Left ventricle myocardium inferior (tissue), 1 donor: ENCODE measurements around the gene GRHL1. TPM values are rescaled to one million over a fixed set of nuclear protein-coding genes. Genes with fewer than 3 reads are reported as not detected.

ENCODE experiments used
- DNase-seq: peaks from one replicate; pipeline ENCODE4 v3.0.0-alpha.2; 2020
- H3K27ac ChIP-seq: fragments of 200-600 bp; replicated peaks from 2 replicates; pipeline ENCODE4 v1.8.0; 2021
- H3K27me3 ChIP-seq: fragments of 200-600 bp; 2 replicates; pipeline ENCODE4 v1.8.0; 2021; ENCODE audit warnings: low read depth
- H3K36me3 ChIP-seq: fragments of 200-600 bp; 2 replicates; pipeline ENCODE4 v1.8.0; 2021
- H3K4me1 ChIP-seq: fragments of 200-600 bp; 2 replicates; pipeline ENCODE4 v1.8.0; 2021
- H3K4me3 ChIP-seq: fragments of 200-600 bp; 2 replicates; pipeline ENCODE4 v1.8.0; 2021; ENCODE audit warnings: mild to moderate bottlenecking, moderate library complexity
- H3K9me3 ChIP-seq: fragments of 200-600 bp; replicated peaks from 2 replicates; pipeline ENCODE4 v1.8.0; 2021
- intact Hi-C: fragments of 100-400 bp; cut with micrococcal nuclease; formaldehyde crosslinking; loops from one replicate; pipeline ENCODE4 v1.11.0; 2022
- total RNA-seq: library from RNA; stranded (reverse); fragmentation: NEBNext Ultra II Directional; extraction: Animal tissue kit (Norgen Biotek cat#: 25700); gene quantifications from one replicate; pipeline ENCODE4 v1.2.1, GENCODE V29; 2021
- TF ChIP-seq, protein P1 (sequence below): fragments of 200-600 bp; IDR thresholded peaks from 2 replicates; pipeline ENCODE4 v1.8.0; 2021; ENCODE audit warnings: antibody characterized with exemption, mild to moderate bottlenecking, borderline replicate concordance
- donor health status: DM: no; HTN: yes; CAD: no; lungs with severe emphysema.

Gene GRHL1
- total RNA-seq, 1 donor from 2014 or later = 0.69 TPM

DNA sequence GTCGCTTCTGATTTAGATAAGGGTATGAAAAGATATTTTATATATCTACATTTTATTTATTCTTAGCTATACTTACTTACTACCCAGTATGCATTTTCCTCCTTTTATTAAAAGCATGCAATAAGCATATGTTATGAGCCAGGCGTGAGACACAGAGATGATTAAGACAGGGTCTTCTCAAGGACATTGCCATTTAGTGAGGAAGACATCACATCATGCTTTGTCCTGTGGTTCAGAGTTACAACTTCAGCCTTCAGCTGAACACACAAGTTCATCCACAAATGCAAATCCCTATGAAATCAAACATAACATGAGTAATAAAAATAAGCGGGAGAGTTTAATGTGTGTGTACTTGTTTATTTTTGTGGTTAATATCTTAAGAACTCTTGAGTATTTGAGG lies 30.2 kb downstream of the GRHL1 start:
- Histone ChIP-seq H3K27me3 (no peaks in the 10 kb centered on the region), H3K4me1 (peaks cover 30% of the 10 kb centered on the region), H3K4me3 (no peak overlapping the region), H3K9me3 (no peaks in the 10 kb centered on the region), H3K27ac (no peak overlapping the region), H3K36me3 (no peaks in the 10 kb centered on the region)
- TF ChIP-seq, protein P1, sequence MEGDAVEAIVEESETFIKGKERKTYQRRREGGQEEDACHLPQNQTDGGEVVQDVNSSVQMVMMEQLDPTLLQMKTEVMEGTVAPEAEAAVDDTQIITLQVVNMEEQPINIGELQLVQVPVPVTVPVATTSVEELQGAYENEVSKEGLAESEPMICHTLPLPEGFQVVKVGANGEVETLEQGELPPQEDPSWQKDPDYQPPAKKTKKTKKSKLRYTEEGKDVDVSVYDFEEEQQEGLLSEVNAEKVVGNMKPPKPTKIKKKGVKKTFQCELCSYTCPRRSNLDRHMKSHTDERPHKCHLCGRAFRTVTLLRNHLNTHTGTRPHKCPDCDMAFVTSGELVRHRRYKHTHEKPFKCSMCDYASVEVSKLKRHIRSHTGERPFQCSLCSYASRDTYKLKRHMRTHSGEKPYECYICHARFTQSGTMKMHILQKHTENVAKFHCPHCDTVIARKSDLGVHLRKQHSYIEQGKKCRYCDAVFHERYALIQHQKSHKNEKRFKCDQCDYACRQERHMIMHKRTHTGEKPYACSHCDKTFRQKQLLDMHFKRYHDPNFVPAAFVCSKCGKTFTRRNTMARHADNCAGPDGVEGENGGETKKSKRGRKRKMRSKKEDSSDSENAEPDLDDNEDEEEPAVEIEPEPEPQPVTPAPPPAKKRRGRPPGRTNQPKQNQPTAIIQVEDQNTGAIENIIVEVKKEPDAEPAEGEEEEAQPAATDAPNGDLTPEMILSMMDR = no peak
- intact Hi-C loops = loop anchor here (5.0 kb wide), 1 partner anchor 66 kb away; no protein-coding TSS in a partner anchor
- no peak for DNase-seq

DNA sequence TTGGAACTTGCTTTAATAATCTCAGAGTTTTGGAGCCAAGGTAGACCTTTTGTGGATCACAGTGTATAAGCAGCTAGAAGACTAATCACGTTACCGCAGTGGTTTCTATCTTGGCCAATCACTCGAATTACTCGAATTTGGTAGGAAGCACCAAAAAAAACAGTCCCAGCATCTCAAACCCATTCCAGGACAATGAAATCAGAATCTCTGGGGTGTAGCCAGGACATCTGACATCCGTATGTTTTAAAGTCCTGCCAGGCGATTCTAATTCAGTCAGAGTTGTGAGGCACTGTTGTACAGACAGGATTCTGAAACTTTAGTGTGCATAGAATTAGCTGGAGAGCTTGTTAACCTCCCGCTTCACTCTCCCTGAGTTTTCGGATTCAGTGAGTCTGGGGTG lies 30.8 kb downstream of the GRHL1 start:
- Histone ChIP-seq H3K4me1 (peaks cover 29% of the 10 kb centered on the region), H3K9me3 (no peaks in the 10 kb centered on the region), H3K4me3 (no peak overlapping the region), H3K27me3 (no peaks in the 10 kb centered on the region), H3K27ac (no peak overlapping the region), H3K36me3 (no peaks in the 10 kb centered on the region)
- no peak for DNase-seq
- TF ChIP-seq, protein P1 = no peak
- intact Hi-C loops = loop anchor here (5.0 kb wide), 1 partner anchor 65 kb away; no protein-coding TSS in a partner anchor

DNA sequence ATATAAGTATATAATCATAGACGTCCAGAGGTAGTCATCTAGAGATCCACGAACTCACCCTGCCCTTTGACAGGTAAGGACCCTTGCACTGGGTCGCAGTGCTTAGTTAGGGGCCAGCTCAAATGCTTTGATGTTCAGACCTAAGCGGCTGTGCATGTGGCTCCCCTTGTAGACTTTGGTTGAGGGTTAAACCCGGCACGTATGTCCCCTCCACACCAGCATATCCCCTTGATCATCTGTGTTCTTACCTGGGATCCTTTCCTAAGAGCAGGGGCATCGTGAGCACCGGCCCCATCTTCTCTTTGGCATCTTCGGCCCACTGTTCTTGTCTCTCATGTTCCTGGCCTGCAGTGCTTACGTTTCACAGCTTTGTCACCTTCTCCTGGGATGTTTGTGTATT lies 31.4 kb downstream of the GRHL1 start:
- intact Hi-C loops = loop anchor here (5.0 kb wide), 1 partner anchor 64 kb away; no protein-coding TSS in a partner anchor
- TF ChIP-seq, protein P1 = no peak
- Histone ChIP-seq H3K27ac (no peak overlapping the region), H3K27me3 (no peaks in the 10 kb centered on the region), H3K4me1 (peaks cover 29% of the 10 kb centered on the region), H3K36me3 (no peaks in the 10 kb centered on the region), H3K4me3 (no peak overlapping the region), H3K9me3 (no peaks in the 10 kb centered on the region)
- no peak for DNase-seq

DNA sequence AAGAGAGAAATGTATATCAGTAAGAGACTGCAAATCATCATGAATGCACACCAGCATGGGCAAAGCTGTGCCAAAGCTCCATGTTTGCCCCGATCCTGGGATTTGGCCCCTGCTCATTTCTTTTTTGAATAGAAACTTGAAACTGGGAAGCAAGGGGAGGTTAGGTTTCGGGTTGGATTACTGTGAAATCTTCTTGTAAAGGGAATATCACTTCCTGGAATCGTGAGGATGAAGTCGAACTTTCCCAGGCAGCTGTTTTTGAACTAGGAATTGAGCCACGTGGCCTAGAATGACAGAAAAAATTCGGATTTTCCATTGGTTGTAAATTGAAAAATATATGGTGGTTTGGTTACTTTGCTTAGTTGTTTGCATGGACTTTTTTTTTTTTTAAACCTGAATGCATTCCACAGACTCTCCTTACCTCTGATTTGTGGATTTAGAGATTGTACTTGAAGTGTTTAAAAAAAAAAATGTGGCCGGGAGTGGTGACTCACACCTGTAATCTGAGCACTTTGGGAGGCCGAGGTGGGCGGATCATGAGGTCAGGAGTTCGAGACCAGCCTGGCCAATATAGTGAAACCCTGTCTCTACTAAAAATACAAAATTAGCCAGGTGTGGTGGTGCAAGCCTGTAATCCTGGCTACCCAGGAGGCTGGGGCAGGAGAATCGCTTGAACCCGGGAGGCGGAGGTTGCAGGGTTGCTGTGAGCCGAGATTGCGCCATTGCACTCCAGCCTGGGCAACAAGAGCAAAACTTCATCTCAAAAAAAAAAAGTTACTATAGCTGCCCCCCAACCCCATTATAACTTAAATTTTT lies 32.1 kb downstream of the GRHL1 start:
- intact Hi-C loops = loop anchor here (5.0 kb wide), 1 partner anchor 64 kb away; no protein-coding TSS in a partner anchor
- Histone ChIP-seq H3K27me3 (no peaks in the 10 kb centered on the region), H3K9me3 (no peaks in the 10 kb centered on the region), H3K4me3 (no peak overlapping the region), H3K27ac (peak overlapping the region; percentile 12), H3K36me3 (no peaks in the 10 kb centered on the region), H3K4me1 (peaks cover 29% of the 10 kb centered on the region)
- TF ChIP-seq, protein P1 = no peak
- no peak for DNase-seq

DNA sequence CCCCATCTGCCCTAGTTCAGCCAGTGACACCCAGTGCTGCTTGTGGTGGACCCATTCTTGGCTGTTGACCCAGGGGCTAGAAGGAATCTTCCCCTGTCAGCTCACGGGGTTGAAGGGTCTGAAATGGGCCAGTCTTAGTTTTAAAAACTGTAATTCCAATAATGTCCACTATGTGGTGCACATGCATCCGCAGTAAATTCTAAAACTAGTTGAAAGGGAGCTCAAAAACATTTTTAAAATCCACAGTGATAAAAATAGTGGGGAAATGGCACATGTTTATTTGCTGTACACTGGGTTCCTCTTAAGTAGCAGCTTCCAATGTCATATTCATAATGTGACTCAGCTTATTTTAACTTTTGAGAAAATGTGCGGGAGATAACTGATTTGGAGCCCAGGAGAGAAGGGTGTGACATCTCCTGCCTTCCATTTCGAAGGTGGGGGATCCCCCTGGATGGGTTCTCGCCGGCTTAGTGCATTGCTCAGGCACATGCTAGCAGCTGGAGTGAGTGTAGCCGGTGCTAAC lies 32.8 kb downstream of the GRHL1 start:
- intact Hi-C loops = loop anchor here (5.0 kb wide), 1 partner anchor 63 kb away; no protein-coding TSS in a partner anchor
- H3K27me3 ChIP-seq = no peaks in the 10 kb centered on the region
- H3K9me3 ChIP-seq = no peaks in the 10 kb centered on the region
- TF ChIP-seq, protein P1 = peak; percentile 84
- H3K27ac ChIP-seq = peak overlapping the region; percentile 12
- no peak for DNase-seq
- H3K36me3 ChIP-seq = no peaks in the 10 kb centered on the region
- H3K4me1 ChIP-seq = peaks cover 29% of the 10 kb centered on the region
- H3K4me3 ChIP-seq = no peak overlapping the region
